HepG2 (cell line): ENCODE results near the gene PRKN. TPM values are rescaled to one million over a fixed set of nuclear protein-coding genes. Genes with fewer than 3 reads are reported as not detected.

Source experiments
- ATAC-seq: fragments of 200-7000 bp; cut with Tn5 transposase; 3 replicates; pipeline ENCODE4 v1.9.1; 2020; ENCODE audit warnings: mild to moderate bottlenecking, moderate library complexity
- BruUV-seq: library from RNA; stranded (reverse); fragments of 400-500 nt; replicated peaks from 2 replicates; lab custom pipeline; 2021; lab: Mats Ljungman, UMichigan
- CTCF ChIA-PET: fragments of 300-600 bp; formaldehyde crosslinking; extraction: SDS; loops from one replicate; lab custom pipeline; 2021; ENCODE audit warnings: low total read pairs, inconsistent platforms, low intra/inter-chr PET ratio; lab: Yijun Ruan, JAX
- POLR2A ChIA-PET: fragments of 350-600 bp; sonication (Branson Sonifier 250); formaldehyde crosslinking; loops from one replicate; lab custom pipeline; 2020; ENCODE audit warnings: antibody characterized with exemption, inconsistent platforms; lab: Yijun Ruan, JAX
- DNase-seq: peaks from one replicate; pipeline ENCODE4 v3.0.0-alpha.2; 2015; ENCODE audit warnings: low spot score
- FAIRE-seq: peaks from 3 replicates; lab custom pipeline; 2011; peaks lifted over from hg19 to GRCh38; lab: Jason Lieb, UNC
- H2AFZ ChIP-seq: one replicate; pipeline ENCODE4 v1.6.1; 2011; ENCODE audit warnings: low read length, inconsistent platforms
- H3K27ac ChIP-seq: fragments of 300-600 bp; 3 replicates; pipeline ENCODE4 v1.8.0; 2011; ENCODE audit warnings: mixed run types, mild to moderate bottlenecking, mixed read lengths, low read length, inconsistent platforms; ENCODE audit not compliant: insufficient read depth; ENCODE audit errors: extremely low read length
- H3K27me3 ChIP-seq, 2 experiments: fragments of 200-600 bp in 1 of 2; 2 replicates in 1 of 2; 3 replicates in 1 of 2; pipeline versions ENCODE4 v1.6.0 to v1.8.0; 2011; ENCODE audit warnings: low read length in 2 of 2, mild to moderate bottlenecking in 2 of 2, moderate library complexity in 2 of 2, inconsistent platforms in 1 of 2; ENCODE audit not compliant: insufficient read depth in 2 of 2, control insufficient read depth in 1 of 2
- H3K36me3 ChIP-seq, 2 experiments: fragments of 200-600 bp in 1 of 2; replicated peaks in 1 of 2; 2 replicates in 1 of 2; 3 replicates in 1 of 2; pipeline versions ENCODE4 v1.5.1 to v1.8.0; 2011; ENCODE audit warnings: low read length in 2 of 2, inconsistent platforms in 1 of 2; ENCODE audit not compliant: insufficient read depth in 2 of 2, control insufficient read depth in 1 of 2
- H3K4me1 ChIP-seq: 2 replicates; pipeline ENCODE4 v1.5.1; 2012; ENCODE audit warnings: low read length, inconsistent platforms; ENCODE audit not compliant: insufficient read depth
- H3K4me2 ChIP-seq: 2 replicates; pipeline ENCODE4 v1.6.0; 2011; ENCODE audit warnings: low read depth, low read length, inconsistent platforms
- H3K4me3 ChIP-seq, 3 experiments: fragments of 200-600 bp in 1 of 3; sonication (generic), shearing (Covaris generic) in 1 of 3; replicated peaks in 1 of 3; 2 replicates each; pipeline ENCODE4 v1.5.1; 2011 to 2016; ENCODE audit warnings: low read length in 3 of 3, inconsistent platforms in 2 of 3, low read depth in 2 of 3, mild to moderate bottlenecking in 2 of 3, control low read depth in 1 of 3, mixed read lengths in 1 of 3; ENCODE audit not compliant: insufficient read depth in 1 of 3
- H3K79me2 ChIP-seq: one replicate; pipeline ENCODE4 v1.6.1; 2011; ENCODE audit warnings: low read length, inconsistent platforms; ENCODE audit not compliant: insufficient read depth
- H3K9ac ChIP-seq: 2 replicates; pipeline ENCODE4 v1.6.0; 2011; ENCODE audit warnings: mild to moderate bottlenecking, low read depth, low read length, inconsistent platforms; ENCODE audit not compliant: insufficient read depth
- H3K9me3 ChIP-seq: 2 replicates; pipeline ENCODE4 v1.5.1; 2012; ENCODE audit warnings: mild to moderate bottlenecking, low read length
- H4K20me1 ChIP-seq: 2 replicates; pipeline ENCODE4 v1.6.0; 2011; ENCODE audit warnings: inconsistent platforms, mild to moderate bottlenecking, low read length, moderate library complexity; ENCODE audit not compliant: insufficient read depth
- NR3C1 ChIP-seq: sonication (generic); formaldehyde crosslinking; IDR thresholded peaks from 2 replicates; pipeline ENCODE4 v1.4.0; 2020; ENCODE audit warnings: missing genetic modification reagents
- RFX1 ChIP-seq: fragments of 450-650 bp; IDR thresholded peaks from 2 replicates; pipeline ENCODE4 v1.6.1; 2017
- SRF ChIP-seq: IDR thresholded peaks from 2 replicates; pipeline ENCODE4 v1.6.1; 2011; ENCODE audit warnings: mild to moderate bottlenecking, low read depth, low read length, moderate library complexity
- TEAD3 ChIP-seq: optimal IDR thresholded peaks from 2 replicates; pipeline ENCODE3; 2016; ENCODE audit warnings: borderline replicate concordance
- ZMAT3 ChIP-seq: sonication (generic); formaldehyde crosslinking; conservative IDR thresholded peaks from 2 replicates; pipeline ENCODE4 v1.7.0; 2021; ENCODE audit warnings: missing genetic modification reagents
- ZNF646 ChIP-seq: sonication (generic); formaldehyde crosslinking; IDR thresholded peaks from 2 replicates; pipeline ENCODE4 v1.9.0; 2021; ENCODE audit warnings: mild to moderate bottlenecking, missing genetic modification reagents
- ZNF841 ChIP-seq: sonication (generic); formaldehyde crosslinking; IDR thresholded peaks from 2 replicates; pipeline ENCODE4 v1.8.1; 2023; ENCODE audit warnings: missing genetic modification reagents, borderline replicate concordance
- WGBS: methylation state at CpG from one replicate; pipeline ENCODE4 v1.1.6; 2017; ENCODE audit warnings: low lambda C conversion rate; 5-methylcytosine and 5-hydroxymethylcytosine counted together
- in situ Hi-C: cut with HindIII; loops from 2 replicates; pipeline ENCODE4 v1.10.0; 2017; ENCODE audit warnings: low pct_unique_long_range_greater_than_20kb; ENCODE audit not compliant: extremely low pct_ligation_motif_present
- intact Hi-C: fragments of 100-400 bp; cut with micrococcal nuclease; formaldehyde crosslinking; loops from one replicate; pipeline ENCODE4 v1.10.0; 2022; ENCODE audit not compliant: unreplicated experiment
- polyA plus RNA-seq, 8 experiments: library from polyadenylated mRNA; depleted of rRNA in 3 of 8; stranded (reverse) in 7 of 8; unstranded in 1 of 8; fragments of >200 nt; fragmentation: Illumina TruSeq in 4 of 8; extraction: Trizol in 4 of 8; gene quantifications; 2 replicates each; pipeline versions ENCODE4 v1.2.1 to v1.2.3, GENCODE V29; 2011 to 2016; ENCODE audit warnings: low read depth in 4 of 8, missing spikeins in 1 of 8, mixed read lengths in 1 of 8; ENCODE audit not compliant: insufficient read depth in 1 of 8
- total RNA-seq, 5 experiments: library from RNA; depleted of rRNA; stranded (reverse); fragments of >200 nt; fragmentation: Illumina TruSeq; extraction: Trizol; gene quantifications; 2 replicates each; pipeline ENCODE4 v1.2.3, GENCODE V29; 2016; ENCODE audit warnings: low read depth in 1 of 5
- TF ChIP-seq, protein P1 (sequence below): sonication (generic); formaldehyde crosslinking; IDR thresholded peaks from 2 replicates; pipeline ENCODE4 v1.5.0; 2020; ENCODE audit warnings: mild to moderate bottlenecking, missing genetic modification reagents, moderate library complexity

PRKN gene
- total and polyA plus RNA-seq, 2 of the 13 experiments (the other 11 are each of a cell fraction or from before 2014, with no cell fraction given), result 0.31 to 0.44 TPM

- ATAC-seq (no peak), FAIRE-seq (no peak), DNase-seq (no peak)
- Histone ChIP-seq H3K27ac (no peak overlapping the region), H4K20me1 (no peaks in the 10 kb centered on the region), H3K79me2 (no peaks in the 10 kb centered on the region), H3K9me3 (0 out of 2 replicates have a peak, but pooled peaks cover 6% of the 10 kb centered on the region), H3K4me2 (no peak overlapping the region), H3K4me1 (no peaks in the 10 kb centered on the region), H3K4me3 (no peak overlapping the region), H3K27me3 (no peaks in the 10 kb centered on the region), H2AFZ (no peak overlapping the region), H3K9ac (no peak overlapping the region), H3K36me3 (no peaks in the 10 kb centered on the region)
- POLR2A ChIA-PET, result no interaction called here
- intact Hi-C loops, result no loop called here
- 40% methylated on average over 7 of the region's 7 CpGs for WGBS
- in situ Hi-C loops, result no loop called here
- CTCF ChIA-PET, result no interaction called here
- no TSS peak for BruUV-seq
- TF ChIP-seq SRF (no peak), ZNF841 (CRISPR knock-in tag) (no peak), ZNF646 (no peak), NR3C1 (CRISPR knock-in tag) (no peak), ZMAT3 (no peak), TEAD3 (CRISPR knock-in tag) (no peak), RFX1 (no peak)
- TF ChIP-seq, protein P1, sequence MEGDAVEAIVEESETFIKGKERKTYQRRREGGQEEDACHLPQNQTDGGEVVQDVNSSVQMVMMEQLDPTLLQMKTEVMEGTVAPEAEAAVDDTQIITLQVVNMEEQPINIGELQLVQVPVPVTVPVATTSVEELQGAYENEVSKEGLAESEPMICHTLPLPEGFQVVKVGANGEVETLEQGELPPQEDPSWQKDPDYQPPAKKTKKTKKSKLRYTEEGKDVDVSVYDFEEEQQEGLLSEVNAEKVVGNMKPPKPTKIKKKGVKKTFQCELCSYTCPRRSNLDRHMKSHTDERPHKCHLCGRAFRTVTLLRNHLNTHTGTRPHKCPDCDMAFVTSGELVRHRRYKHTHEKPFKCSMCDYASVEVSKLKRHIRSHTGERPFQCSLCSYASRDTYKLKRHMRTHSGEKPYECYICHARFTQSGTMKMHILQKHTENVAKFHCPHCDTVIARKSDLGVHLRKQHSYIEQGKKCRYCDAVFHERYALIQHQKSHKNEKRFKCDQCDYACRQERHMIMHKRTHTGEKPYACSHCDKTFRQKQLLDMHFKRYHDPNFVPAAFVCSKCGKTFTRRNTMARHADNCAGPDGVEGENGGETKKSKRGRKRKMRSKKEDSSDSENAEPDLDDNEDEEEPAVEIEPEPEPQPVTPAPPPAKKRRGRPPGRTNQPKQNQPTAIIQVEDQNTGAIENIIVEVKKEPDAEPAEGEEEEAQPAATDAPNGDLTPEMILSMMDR, result peak; percentile 25; the same call in 1 of the 2 replicates
Observed at GRCh38 chr6:162416831-162417537, 310.6 kb downstream of the PRKN start.
